ENCODE measurements around the gene MRC2.
"Not testable (repeated sequence)": the region's sequence is repeated elsewhere in the genome, so short reads cannot be mapped to it uniquely, and the experiment has no call there.

The MRC2 gene

GRCh38 chr17:62675701-62676100 is 48.2 kb downstream of the MRC2 start:
- FAIRE-seq (no peak), DNase-seq (ENCODE audit: extremely low spot score, insufficient read length, low read depth) (no peak)

GRCh38 chr17:62676231-62676943 is 48.9 kb downstream of the MRC2 start:
- FAIRE-seq = no peak
- no peak for DNase-seq (ENCODE audit: extremely low spot score, insufficient read length, low read depth)

GRCh38 chr17:62676952-62677596 is 49.6 kb downstream of the MRC2 start:
- DNase-seq (ENCODE audit: extremely low spot score, insufficient read length, low read depth) (no peak), FAIRE-seq (no peak)

- FAIRE-seq (no peak), DNase-seq (ENCODE audit: extremely low spot score, insufficient read length, low read depth) (no peak)
Observed at GRCh38 chr17:62678214-62678919, 50.9 kb downstream of the MRC2 start.

- FAIRE-seq = no peak
- no peak for DNase-seq (ENCODE audit: extremely low spot score, insufficient read length, low read depth)
Observed at GRCh38 chr17:62679866-62680377, 52.5 kb downstream of the MRC2 start.

- FAIRE-seq = no peak
- DNase-seq (ENCODE audit: extremely low spot score, insufficient read length, low read depth) = no peak
Observed at GRCh38 chr17:62680541-62681052, 53.1 kb downstream of the MRC2 start.

GRCh38 chr17:62681061-62681938 is 53.8 kb downstream of the MRC2 start:
- DNase-seq (ENCODE audit: extremely low spot score, insufficient read length, low read depth) (no peak), FAIRE-seq (no peak)

- FAIRE-seq (no peak), DNase-seq (ENCODE audit: extremely low spot score, insufficient read length, low read depth) (no peak)
Observed at GRCh38 chr17:62681939-62682381, 54.5 kb downstream of the MRC2 start.

GRCh38 chr17:62684179-62684578 is 56.7 kb downstream of the MRC2 start:
- FAIRE-seq = no peak
- DNase-seq (ENCODE audit: extremely low spot score, insufficient read length, low read depth) = no peak

GRCh38 chr17:62687997-62688396 is 60.5 kb downstream of the MRC2 start:
- no peak for FAIRE-seq

GRCh38 chr17:62688398-62689160 is 61.1 kb downstream of the MRC2 start:
- no peak for DNase-seq (ENCODE audit: extremely low spot score, insufficient read length, low read depth)
- no peak for FAIRE-seq

More at GRCh38 chr17:62687997-62688396, 60.5 kb downstream of the MRC2 start:
- DNase-seq (ENCODE audit: extremely low spot score, insufficient read length, low read depth) = no peak

- no peak for FAIRE-seq
Observed at GRCh38 chr17:62689441-62690167, 62.1 kb downstream of the MRC2 start.

GRCh38 chr17:62690168-62690897 is 62.9 kb downstream of the MRC2 start:
- FAIRE-seq = no peak
- DNase-seq (ENCODE audit: extremely low spot score, insufficient read length, low read depth) = no peak

More at GRCh38 chr17:62689441-62690167, 62.1 kb downstream of the MRC2 start:
- DNase-seq (ENCODE audit: extremely low spot score, insufficient read length, low read depth) = no peak

- not testable (repeated sequence) for FAIRE-seq; DNase-seq (ENCODE audit: extremely low spot score, insufficient read length, low read depth)
Observed at GRCh38 chr17:62691589-62691915, 64.1 kb downstream of the MRC2 start.

GRCh38 chr17:62692159-62692651 is 64.7 kb downstream of the MRC2 start:
- no peak for FAIRE-seq

GRCh38 chr17:62692721-62693431 is 65.4 kb downstream of the MRC2 start:
- FAIRE-seq (no peak), DNase-seq (ENCODE audit: extremely low spot score, insufficient read length, low read depth) (no peak)

More at GRCh38 chr17:62692159-62692651, 64.7 kb downstream of the MRC2 start:
- no peak for DNase-seq (ENCODE audit: extremely low spot score, insufficient read length, low read depth)
